Measurements from ENCODE around the gene POLRMT.
A peak's percentile ranks its signal among the peaks of the same experiment; 100 is the strongest.

POLRMT gene

GRCh38 chr19:663682-664117, 30.4 kb upstream of the POLRMT start:
- FAIRE-seq (no peak), DNase-seq (ENCODE audit: insufficient read length, low spot score) (no peak)

GRCh38 chr19:662962-663681, 29.8 kb upstream of the POLRMT start, which contains the start of gene RNF126:
TSS of gene RNF126 (minus strand) at chr19:663214. CDS start at chr19:663121, 93 bp downstream.
- DNase-seq (ENCODE audit: insufficient read length, low spot score): peak; percentile 74
- FAIRE-seq: peak; percentile 81

GRCh38 chr19:662207-662961, 29.0 kb upstream of the POLRMT start:
- no peak for FAIRE-seq

GRCh38 chr19:661427-662196, 28.3 kb upstream of the POLRMT start:
- no peak for DNase-seq (ENCODE audit: insufficient read length, low spot score)
- no peak for FAIRE-seq

More at GRCh38 chr19:662207-662961, 29.0 kb upstream of the POLRMT start:
- peak; percentile 32 for DNase-seq (ENCODE audit: insufficient read length, low spot score)

- DNase-seq (ENCODE audit: insufficient read length, low spot score) (no peak), FAIRE-seq (no peak)
Observed at GRCh38 chr19:660793-661426, 27.6 kb upstream of the POLRMT start.

- DNase-seq (ENCODE audit: insufficient read length, low spot score) (no peak), FAIRE-seq (no peak)
Observed at GRCh38 chr19:658916-659839, 25.8 kb upstream of the POLRMT start.

- no peak for FAIRE-seq
- DNase-seq (ENCODE audit: insufficient read length, low spot score): no peak
Observed at GRCh38 chr19:658059-658839, 24.9 kb upstream of the POLRMT start.

GRCh38 chr19:657611-658010, 24.3 kb upstream of the POLRMT start:
- no peak for FAIRE-seq

GRCh38 chr19:656751-657559, 23.6 kb upstream of the POLRMT start:
- DNase-seq (ENCODE audit: insufficient read length, low spot score) (no peak), FAIRE-seq (no peak)

More at GRCh38 chr19:657611-658010, 24.3 kb upstream of the POLRMT start:
- no peak for DNase-seq (ENCODE audit: insufficient read length, low spot score)

- DNase-seq (ENCODE audit: insufficient read length, low spot score) (no peak), FAIRE-seq (no peak)
Observed at GRCh38 chr19:655691-656090, 22.4 kb upstream of the POLRMT start.

- DNase-seq (ENCODE audit: insufficient read length, low spot score): no peak
- no peak for FAIRE-seq
Observed at GRCh38 chr19:653425-653824, 20.1 kb upstream of the POLRMT start.

- FAIRE-seq (no peak), DNase-seq (ENCODE audit: insufficient read length, low spot score) (no peak)
Observed at GRCh38 chr19:652467-653389, 19.4 kb upstream of the POLRMT start.

GRCh38 chr19:651991-652390, 18.7 kb upstream of the POLRMT start:
- DNase-seq (ENCODE audit: insufficient read length, low spot score): no peak
- FAIRE-seq: no peak

- no peak for DNase-seq (ENCODE audit: insufficient read length, low spot score)
Observed at GRCh38 chr19:651114-651818, 17.9 kb upstream of the POLRMT start.

GRCh38 chr19:650121-650520, 16.8 kb upstream of the POLRMT start:
- FAIRE-seq: no peak

More at GRCh38 chr19:651114-651818, 17.9 kb upstream of the POLRMT start:
- FAIRE-seq: no peak

More at GRCh38 chr19:650121-650520, 16.8 kb upstream of the POLRMT start:
- no peak for DNase-seq (ENCODE audit: insufficient read length, low spot score)

All from HTR-8/SVneo (cell line).